MM.1S (cell line): ENCODE results near the gene APOF.

ENCODE experiments used
- DNase-seq: peaks from one replicate; pipeline ENCODE4 v3.0.0-alpha.2; 2015
- H2AFZ ChIP-seq: fragments of 300-600 bp; sonication (generic); 2 replicates; pipeline ENCODE4 v1.6.0; 2016; ENCODE audit warnings: antibody characterized with exemption, low read length
- H3F3A ChIP-seq: fragments of 300-600 bp; sonication (generic); 2 replicates; pipeline ENCODE4 v1.6.1; 2016; ENCODE audit warnings: mild to moderate bottlenecking, antibody characterized with exemption, low read length, moderate library complexity, mixed read lengths; ENCODE audit not compliant: insufficient read depth
- H3K27ac ChIP-seq: fragments of 300-600 bp; sonication (generic); 2 replicates; pipeline ENCODE4 v1.5.1; 2016; ENCODE audit warnings: mild to moderate bottlenecking, low read length
- H3K27me3 ChIP-seq: fragments of 300-600 bp; sonication (generic); replicated peaks from 2 replicates; pipeline ENCODE4 v1.6.0; 2016; ENCODE audit warnings: low read length; ENCODE audit not compliant: insufficient read depth
- H3K36me3 ChIP-seq: fragments of 300-600 bp; sonication (generic); replicated peaks from 2 replicates; pipeline ENCODE4 v1.6.1; 2016; ENCODE audit warnings: mild to moderate bottlenecking, low read length, mixed read lengths; ENCODE audit not compliant: insufficient read depth
- H3K4me1 ChIP-seq: fragments of 300-600 bp; sonication (generic); 2 replicates; pipeline ENCODE4 v1.6.1; 2016; ENCODE audit warnings: low read length, mixed read lengths
- H3K4me2 ChIP-seq: fragments of 300-600 bp; sonication (generic); 2 replicates; pipeline ENCODE4 v1.6.0; 2016; ENCODE audit warnings: low read depth, low read length
- H3K4me3 ChIP-seq: fragments of 300-600 bp; sonication (generic); 2 replicates; pipeline ENCODE4 v1.5.1; 2016; ENCODE audit warnings: low read length, mixed read lengths
- H3K79me2 ChIP-seq: fragments of 300-600 bp; sonication (generic); 2 replicates; pipeline ENCODE4 v1.6.1; 2016; ENCODE audit warnings: mixed run types, low read length, mixed read lengths
- H3K9ac ChIP-seq: fragments of 300-600 bp; sonication (generic); 2 replicates; pipeline ENCODE4 v1.6.1; 2016; ENCODE audit warnings: low read length, mixed read lengths
- H3K9me2 ChIP-seq: fragments of 300-600 bp; sonication (generic); replicated peaks from 2 replicates; pipeline ENCODE4 v1.6.1; 2016; ENCODE audit warnings: mild to moderate bottlenecking, low read length, mixed read lengths; ENCODE audit not compliant: insufficient read depth
- H3K9me3 ChIP-seq: fragments of 300-600 bp; sonication (generic); replicated peaks from 2 replicates; pipeline ENCODE4 v1.6.1; 2016; ENCODE audit warnings: mild to moderate bottlenecking, low read length, mixed read lengths; ENCODE audit not compliant: insufficient read depth
- H4K20me1 ChIP-seq: fragments of 300-600 bp; sonication (generic); 2 replicates; pipeline ENCODE4 v1.6.1; 2016; ENCODE audit warnings: mild to moderate bottlenecking, low read length, moderate library complexity, mixed read lengths; ENCODE audit not compliant: insufficient read depth
- CTCF ChIP-seq: fragments of 300-600 bp; sonication (generic); IDR thresholded peaks from 2 replicates; pipeline ENCODE4 v1.5.1; 2016; ENCODE audit warnings: antibody characterized with exemption, low read length, mixed read lengths
- EZH2 ChIP-seq: fragments of 300-600 bp; sonication (generic); optimal IDR thresholded peaks from 2 replicates; pipeline ENCODE3; 2017; ENCODE audit warnings: low read depth, mild to moderate bottlenecking, antibody characterized with exemption, low read length, mixed read lengths
- EZH2phosphoT487 ChIP-seq: fragments of 300-600 bp; sonication (generic); IDR thresholded peaks from 2 replicates; pipeline ENCODE4 v1.6.1; 2018; ENCODE audit warnings: antibody characterized with exemption, low read length

Gene APOF

GRCh38 chr12:56317675-56318074 lies 45.0 kb downstream of the APOF start:
- Histone ChIP-seq H3K27ac (no peak overlapping the region), H3K4me2 (no peak overlapping the region), H3K4me3 (no peak overlapping the region), H3K79me2 (peaks cover 18% of the 10 kb centered on the region), H4K20me1 (no peaks in the 10 kb centered on the region), H3K9me3 (no peaks in the 10 kb centered on the region), H3K9me2 (no peaks in the 10 kb centered on the region), H3K4me1 (peaks cover 12% of the 10 kb centered on the region), H3K9ac (no peak overlapping the region), H3K27me3 (no peaks in the 10 kb centered on the region), H3K36me3 (no peaks in the 10 kb centered on the region), H2AFZ (no peak overlapping the region), H3F3A (peaks cover 4% of the 10 kb centered on the region; the same call in 1 of the 2 replicates)
- no peak for DNase-seq
- no peak for TF ChIP-seq EZH2phosphoT487
- TF ChIP-seq CTCF: peak; percentile 14; the same call in 1 of the 2 replicates

- H3K79me2 ChIP-seq: peaks cover 18% of the 10 kb centered on the region
- no peaks in the 10 kb centered on the region for H3K27me3 ChIP-seq
- peak within 1 kb of the TSS; percentile 94 for H3K4me3 ChIP-seq
- peak; percentile 98 for DNase-seq
- TF ChIP-seq CTCF (peak; percentile 23), EZH2phosphoT487 (no peak)
- no peaks in the 10 kb centered on the region for H3K36me3 ChIP-seq
- H3K9ac ChIP-seq: peak within 1 kb of the TSS; percentile 92
- H3K9me2 ChIP-seq: no peaks in the 10 kb centered on the region
- H3F3A ChIP-seq: peaks cover 4% of the 10 kb centered on the region; the same call in 1 of the 2 replicates
- peak within 1 kb of the TSS; percentile 91 for H3K4me2 ChIP-seq
- no peaks in the 10 kb centered on the region for H4K20me1 ChIP-seq
- no peaks in the 10 kb centered on the region for H3K9me3 ChIP-seq
- H3K27ac ChIP-seq: peak within 1 kb of the TSS; percentile 85
- H2AFZ ChIP-seq: peak within 1 kb of the TSS; percentile 87
- H3K4me1 ChIP-seq: peaks cover 12% of the 10 kb centered on the region
Observed at GRCh38 chr12:56315622-56316473, 46.8 kb downstream of the APOF start, which contains the start of gene CNPY2. TSS of gene CNPY2 (minus strand) at chr12:56315988. CDS start at chr12:56315217, 771 bp downstream.

GRCh38 chr12:56315249-56315621 lies 47.4 kb downstream of the APOF start:
- Histone ChIP-seq H2AFZ (peak overlapping the region; percentile 87), H3K9me2 (no peaks in the 10 kb centered on the region), H3K4me1 (peaks cover 12% of the 10 kb centered on the region), H3K79me2 (peaks cover 18% of the 10 kb centered on the region), H3K4me3 (peak overlapping the region; percentile 94), H3F3A (peaks cover 4% of the 10 kb centered on the region; the same call in 1 of the 2 replicates), H3K27ac (peak overlapping the region; percentile 85), H3K4me2 (peak overlapping the region; percentile 91), H3K27me3 (no peaks in the 10 kb centered on the region), H4K20me1 (no peaks in the 10 kb centered on the region), H3K9me3 (no peaks in the 10 kb centered on the region), H3K36me3 (no peaks in the 10 kb centered on the region), H3K9ac (peak overlapping the region; percentile 92)
- TF ChIP-seq EZH2phosphoT487 (no peak), CTCF (no peak), EZH2 (no peak)
- DNase-seq: peak; percentile 16
